Activated CD8-positive, alpha-beta memory T cell treated with anti-CD3 and anti-CD28 coated beads, Interleukin-2, amount 50 U/mL, for 1 hour (primary cell): ENCODE results near the gene FLNC.

Source experiments
- DNase-seq: peaks from one replicate; pipeline ENCODE4 v3.0.0-alpha.2; 2020; ENCODE audit errors: extremely low read depth

Gene FLNC

GRCh38 chr7:128831178-128831993 lies 1.2 kb downstream of the FLNC start:
- DNase-seq: no peak

GRCh38 chr7:128831994-128832879 lies 2.0 kb downstream of the FLNC start:
- DNase-seq: no peak

- DNase-seq: no peak
These were observed 2.6 kb downstream of the FLNC start for GRCh38 chr7:128832880-128833147.

- DNase-seq: no peak
These were observed 3.1 kb downstream of the FLNC start for GRCh38 chr7:128833148-128833945.

- DNase-seq: no peak
These were observed 3.7 kb downstream of the FLNC start for GRCh38 chr7:128833946-128834325.

GRCh38 chr7:128835231-128835751 lies 5.1 kb downstream of the FLNC start:
- no peak for DNase-seq

GRCh38 chr7:128835790-128836641 lies 5.8 kb downstream of the FLNC start:
- DNase-seq: no peak

- DNase-seq: no peak
These were observed 6.6 kb downstream of the FLNC start for GRCh38 chr7:128836729-128837348.

GRCh38 chr7:128837521-128837921 lies 7.3 kb downstream of the FLNC start:
- DNase-seq: no peak

GRCh38 chr7:128838109-128838779 lies 8.0 kb downstream of the FLNC start:
- DNase-seq: no peak

- DNase-seq: no peak
These were observed 8.9 kb downstream of the FLNC start for GRCh38 chr7:128838981-128839731.

- no peak for DNase-seq
These were observed 9.6 kb downstream of the FLNC start for GRCh38 chr7:128839751-128840177.

- no peak for DNase-seq
These were observed 10.3 kb downstream of the FLNC start for GRCh38 chr7:128840326-128841170.

GRCh38 chr7:128841171-128841690 lies 11.0 kb downstream of the FLNC start:
- DNase-seq: no peak

GRCh38 chr7:128841921-128842673 lies 11.9 kb downstream of the FLNC start:
- DNase-seq: no peak

- DNase-seq: no peak
These were observed 12.8 kb downstream of the FLNC start for GRCh38 chr7:128842674-128843641.
